Measurements from ENCODE around the gene RASGRF1.

The RASGRF1 gene

GRCh38 chr15:79101866-79102581, 11.4 kb upstream of the RASGRF1 start:
- no peak for DNase-seq

DNA sequence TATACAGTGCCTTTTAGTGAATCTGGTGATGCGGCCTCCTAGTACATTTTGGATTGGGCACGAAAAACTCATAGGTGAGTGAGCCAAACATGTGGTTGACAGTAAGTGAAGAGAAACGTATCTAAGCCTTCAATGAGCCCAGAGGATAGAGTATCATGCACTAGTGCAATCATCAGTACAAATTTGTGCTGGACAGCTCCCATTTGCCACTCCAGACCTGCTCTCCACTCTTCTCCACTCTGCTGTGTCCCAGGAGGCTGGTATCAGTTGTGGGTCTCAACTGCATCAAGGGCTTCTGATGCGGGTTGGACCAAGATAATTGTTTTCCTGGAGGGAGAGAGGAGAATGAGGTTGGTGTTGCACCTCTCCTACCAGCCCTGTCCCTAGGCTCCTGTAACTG, 9.1 kb upstream of the RASGRF1 start:
- no peak for DNase-seq

- DNase-seq = no peak
Observed at GRCh38 chr15:79094611-79095021, 4.0 kb upstream of the RASGRF1 start.

- DNase-seq = no peak
Observed at GRCh38 chr15:79093352-79093935, 2.9 kb upstream of the RASGRF1 start.

GRCh38 chr15:79092382-79092781, 1.8 kb upstream of the RASGRF1 start:
- DNase-seq = no peak

DNA sequence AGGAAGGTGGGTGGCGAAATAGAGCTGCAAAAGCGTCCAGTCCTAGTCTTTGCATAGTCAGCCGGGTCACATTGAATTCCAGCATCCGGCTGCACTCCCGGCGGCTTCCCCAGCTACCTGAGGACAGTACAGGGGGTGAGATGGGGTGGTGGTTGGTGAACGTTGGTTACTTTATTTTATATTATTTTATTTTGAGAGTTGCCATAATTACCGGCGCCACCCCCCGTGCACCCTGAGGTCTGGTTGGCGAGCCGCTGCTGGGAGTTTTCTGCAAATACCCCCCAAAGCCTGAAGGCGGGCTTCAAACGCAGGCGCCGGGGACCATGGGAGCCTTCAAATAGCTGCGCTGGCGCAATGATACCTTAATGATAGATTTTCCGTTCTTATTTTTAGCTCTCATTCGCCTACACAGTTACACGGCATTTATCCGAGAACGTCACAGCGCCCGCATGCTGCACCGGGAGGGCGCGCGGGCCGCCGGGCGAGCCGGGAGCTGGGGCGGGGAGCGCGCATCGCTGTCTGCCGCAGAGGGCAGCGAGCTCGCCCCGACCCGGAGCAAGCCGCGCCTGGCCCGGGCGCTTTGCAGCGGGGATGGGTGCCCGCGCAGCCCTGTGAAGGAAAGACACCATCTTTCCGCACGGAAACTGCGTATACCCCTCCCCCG, 756 bp upstream of the RASGRF1 start:
- no peak for DNase-seq

DNA sequence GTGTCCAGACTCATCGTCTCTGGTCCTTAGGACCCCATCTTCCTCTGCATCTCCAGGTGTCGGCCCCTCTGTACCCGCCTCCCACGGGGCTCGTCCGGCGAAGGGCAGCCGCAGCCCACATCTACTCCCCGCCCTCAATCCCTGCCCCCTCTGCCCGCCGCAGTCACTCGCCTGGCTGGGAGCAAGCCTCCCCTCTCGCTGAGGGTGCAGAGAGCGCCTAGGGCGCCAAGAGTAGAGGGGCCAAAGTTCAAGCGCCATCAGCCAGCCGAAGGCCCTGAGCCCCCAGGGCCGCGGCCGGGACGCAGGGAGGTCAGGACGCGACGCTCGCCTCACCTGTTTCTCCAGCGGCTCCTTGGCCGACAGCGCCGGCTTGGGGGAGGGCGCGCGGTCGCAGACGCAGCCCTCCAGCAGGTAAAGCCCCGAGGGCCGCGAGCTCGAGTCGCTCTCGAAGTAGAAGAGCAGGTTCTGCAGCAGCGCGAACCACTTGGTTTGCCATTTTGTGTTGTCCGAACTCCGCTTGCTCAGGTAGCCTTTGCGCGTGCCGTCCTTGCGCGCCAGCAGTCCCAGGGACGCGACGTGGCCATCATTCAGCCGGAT, 592 bp downstream of the RASGRF1 start:
- DNase-seq = no peak

GRCh38 chr15:79089331-79089889, 1.2 kb downstream of the RASGRF1 start:
- DNase-seq = no peak

DNA sequence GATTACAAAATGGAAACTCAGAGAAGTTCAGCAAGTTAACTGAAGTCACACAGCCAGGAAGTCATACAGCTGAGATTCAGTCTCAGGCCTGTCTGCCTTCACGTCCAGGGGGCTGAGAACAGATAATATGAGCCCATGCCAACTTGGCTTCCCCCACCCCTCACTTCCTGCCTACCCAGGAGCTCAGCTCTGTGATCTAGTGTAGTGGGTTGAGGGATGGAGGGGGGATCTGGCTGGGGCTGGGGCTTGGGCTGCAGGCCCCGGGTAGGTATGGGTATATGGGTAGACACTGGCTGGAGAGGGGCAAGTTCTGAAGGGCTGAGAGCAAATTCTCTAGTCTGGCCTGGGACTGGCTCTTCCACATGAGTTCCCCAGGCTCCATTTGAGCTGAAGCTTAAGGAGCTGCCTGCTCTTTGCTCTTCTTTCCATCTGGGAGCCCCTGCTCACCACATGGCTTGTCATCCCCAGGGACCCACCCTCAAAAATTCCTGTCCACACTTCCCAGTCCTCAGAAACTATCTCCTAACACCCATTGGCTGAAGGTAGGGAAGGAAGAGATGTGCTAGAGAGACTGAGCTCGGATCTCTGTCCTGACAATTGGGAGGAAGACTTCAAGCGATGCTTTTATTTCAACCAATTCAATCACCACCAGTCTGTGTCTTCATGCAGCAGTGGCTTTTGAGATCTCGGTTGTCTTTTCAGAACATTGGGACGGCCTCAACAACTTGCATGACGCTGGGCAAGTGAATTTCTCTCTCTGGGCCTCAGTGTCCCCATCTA, 2.0 kb downstream of the RASGRF1 start:
- DNase-seq = no peak

DNA sequence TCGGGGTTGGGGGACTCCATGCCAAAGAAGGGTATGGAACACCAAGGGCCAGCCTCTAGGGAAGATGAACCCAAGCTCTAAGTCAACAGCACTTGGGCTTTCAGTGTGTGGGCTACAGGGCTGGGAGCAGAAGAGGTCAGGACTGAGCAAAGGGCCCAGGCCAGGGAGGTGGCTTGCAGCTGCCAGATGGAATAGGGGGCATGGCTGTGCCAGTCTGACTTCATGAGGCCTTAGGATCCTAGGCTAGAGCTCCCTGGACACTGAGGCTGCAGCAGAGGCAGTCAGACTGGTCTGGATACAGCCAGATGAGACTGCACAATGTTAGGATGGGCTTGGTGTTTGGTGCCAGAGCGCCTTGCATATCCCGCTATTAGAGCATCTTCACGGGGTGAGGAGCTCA, 3.8 kb downstream of the RASGRF1 start:
- DNase-seq = no peak

GRCh38 chr15:79084308-79084968, 6.1 kb downstream of the RASGRF1 start:
- no peak for DNase-seq

DNA sequence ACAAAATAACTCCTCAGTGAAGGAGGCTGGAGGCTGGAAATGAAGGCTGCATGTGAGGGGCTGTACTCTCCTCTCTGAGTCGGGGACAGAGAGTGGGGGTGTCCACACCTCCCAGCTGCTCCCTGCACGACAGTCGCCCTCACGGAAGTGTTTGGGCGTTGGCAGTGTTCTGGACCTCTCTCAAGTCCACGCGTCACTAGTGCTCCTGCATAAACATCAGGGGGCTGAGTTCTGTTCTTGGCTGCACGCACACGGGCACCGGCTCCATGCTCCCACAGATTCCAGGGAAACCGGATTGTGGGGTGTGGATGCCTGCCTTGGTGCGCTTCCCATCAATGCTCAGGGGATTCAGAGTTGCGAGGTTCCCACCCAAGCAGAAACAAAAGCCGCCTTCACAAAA, 7.4 kb downstream of the RASGRF1 start:
- DNase-seq = no peak

- no peak for DNase-seq
Observed at GRCh38 chr15:79082363-79083070, 8.1 kb downstream of the RASGRF1 start.

- DNase-seq = no peak
Observed at GRCh38 chr15:79078763-79079410, 11.7 kb downstream of the RASGRF1 start.

DNA sequence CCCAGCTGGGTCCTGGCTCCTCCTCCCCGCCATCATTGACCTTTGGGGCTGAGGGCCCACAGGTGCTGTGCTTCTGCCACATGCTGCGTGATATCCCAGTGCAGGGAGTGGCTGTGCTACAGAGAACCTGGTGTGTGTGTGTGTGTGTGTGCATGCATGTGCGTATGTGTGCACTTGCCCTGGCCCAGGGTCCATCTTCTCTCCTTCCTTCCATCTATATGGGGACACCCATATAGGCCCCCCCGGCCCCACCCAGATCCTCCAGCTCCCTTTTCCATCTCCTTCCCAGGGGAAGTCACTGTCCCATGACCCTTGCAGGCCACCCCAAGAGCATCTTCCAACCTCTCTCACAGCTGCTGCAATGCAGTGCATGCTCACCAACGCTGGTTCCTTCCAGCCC, 12.6 kb downstream of the RASGRF1 start:
- no peak for DNase-seq

DNA sequence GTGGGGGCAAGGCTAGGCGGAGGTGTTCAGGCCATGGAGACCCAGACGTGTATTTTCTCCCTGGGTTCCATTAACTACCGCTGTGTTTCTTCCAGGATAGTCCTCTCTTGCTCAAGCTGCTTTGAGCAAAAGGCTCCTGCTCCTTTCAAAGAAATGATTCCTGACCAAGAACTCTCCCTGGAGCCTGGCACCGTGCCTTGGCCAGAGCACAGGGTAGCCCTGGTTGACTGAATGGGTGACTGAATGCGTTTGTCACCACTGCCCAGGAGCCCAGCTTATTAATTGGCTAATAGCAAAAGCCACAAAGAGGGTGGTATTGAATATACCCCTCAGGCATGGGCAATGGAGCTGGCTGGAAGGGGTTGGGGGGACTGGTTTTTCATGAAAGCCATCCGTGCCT, 13.9 kb downstream of the RASGRF1 start:
- DNase-seq = no peak

DNA sequence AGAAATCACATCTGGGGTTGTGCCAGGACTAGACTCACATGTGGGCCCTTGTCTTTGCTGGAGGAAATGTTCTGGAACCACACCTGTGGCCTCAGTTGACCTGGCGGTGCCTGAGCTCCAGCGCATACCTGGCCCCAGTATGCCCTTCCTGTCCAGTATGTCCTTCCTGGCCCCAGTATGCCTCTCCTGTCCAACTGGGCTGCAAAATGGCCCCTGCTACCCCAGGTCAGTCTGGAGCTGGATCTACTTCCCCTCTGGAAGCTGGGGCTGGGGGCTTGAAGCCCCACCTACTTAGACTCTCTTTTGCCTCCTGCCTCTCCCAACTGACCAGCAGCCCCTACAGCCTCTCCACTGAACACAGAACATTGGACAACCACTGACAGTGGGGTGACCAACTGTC, 15.3 kb downstream of the RASGRF1 start:
- DNase-seq = no peak

GRCh38 chr15:79073336-79073735, 17.2 kb downstream of the RASGRF1 start:
- no peak for DNase-seq

- no peak for DNase-seq
Observed at GRCh38 chr15:79071901-79072300, 18.7 kb downstream of the RASGRF1 start.

- no peak for DNase-seq
Observed at GRCh38 chr15:79068790-79069189, 21.8 kb downstream of the RASGRF1 start.

DNA sequence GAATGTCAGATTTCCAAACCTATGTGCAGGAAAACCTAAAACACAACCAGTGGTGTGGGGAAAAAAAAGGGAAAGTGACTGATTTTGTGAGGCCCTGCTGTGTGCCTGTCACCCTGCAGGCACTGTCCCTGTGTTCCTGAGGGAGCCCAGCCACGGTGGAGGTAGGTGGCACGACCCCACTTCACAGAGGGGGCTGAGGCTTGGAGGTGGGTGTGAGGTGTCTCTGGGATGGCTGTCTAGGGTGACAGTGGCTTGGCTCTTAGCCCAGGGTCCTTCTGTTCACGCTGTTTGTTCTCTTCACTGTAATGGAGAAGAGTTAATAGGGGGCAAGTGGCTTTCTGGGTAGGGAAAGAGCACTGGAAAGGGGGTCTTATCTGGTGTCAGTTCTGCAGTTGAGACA, 22.6 kb downstream of the RASGRF1 start:
- no peak for DNase-seq

Data from CD4-positive, alpha-beta T cell treated with Interleukin-15 for 1 hour (primary cell).